Epithelial cell of proximal tubule (primary cell): Measurements from ENCODE around the gene CAMK2N1. TPM values are rescaled to one million over a fixed set of nuclear protein-coding genes. Genes with fewer than 3 reads are reported as not detected.
A peak's percentile ranks its signal among the peaks of the same experiment; 100 is the strongest.

Source experiments
- DNase-seq: peaks from one replicate; pipeline ENCODE4 v3.0.0-alpha.2; 2011; ENCODE audit warnings: low read depth
- H3K4me3 ChIP-seq: 2 replicates; pipeline ENCODE4 v1.5.1; 2011; ENCODE audit warnings: low read depth, mild to moderate bottlenecking, low read length
- total RNA-seq: library from RNA; depleted of rRNA; stranded (reverse); fragments of >200 nt; gene quantifications from 2 replicates; pipeline ENCODE4 v1.2.3, GENCODE V29; 2015
- TF ChIP-seq, protein P1 (sequence below): conservative IDR thresholded peaks from 2 replicates; pipeline ENCODE4 v1.5.1; 2012; ENCODE audit warnings: low read depth, mild to moderate bottlenecking, low read length

Gene CAMK2N1
- total RNA-seq, 1 donor from 2014 or later, result 19.7 TPM

- no peak for DNase-seq
- TF ChIP-seq, protein P1, sequence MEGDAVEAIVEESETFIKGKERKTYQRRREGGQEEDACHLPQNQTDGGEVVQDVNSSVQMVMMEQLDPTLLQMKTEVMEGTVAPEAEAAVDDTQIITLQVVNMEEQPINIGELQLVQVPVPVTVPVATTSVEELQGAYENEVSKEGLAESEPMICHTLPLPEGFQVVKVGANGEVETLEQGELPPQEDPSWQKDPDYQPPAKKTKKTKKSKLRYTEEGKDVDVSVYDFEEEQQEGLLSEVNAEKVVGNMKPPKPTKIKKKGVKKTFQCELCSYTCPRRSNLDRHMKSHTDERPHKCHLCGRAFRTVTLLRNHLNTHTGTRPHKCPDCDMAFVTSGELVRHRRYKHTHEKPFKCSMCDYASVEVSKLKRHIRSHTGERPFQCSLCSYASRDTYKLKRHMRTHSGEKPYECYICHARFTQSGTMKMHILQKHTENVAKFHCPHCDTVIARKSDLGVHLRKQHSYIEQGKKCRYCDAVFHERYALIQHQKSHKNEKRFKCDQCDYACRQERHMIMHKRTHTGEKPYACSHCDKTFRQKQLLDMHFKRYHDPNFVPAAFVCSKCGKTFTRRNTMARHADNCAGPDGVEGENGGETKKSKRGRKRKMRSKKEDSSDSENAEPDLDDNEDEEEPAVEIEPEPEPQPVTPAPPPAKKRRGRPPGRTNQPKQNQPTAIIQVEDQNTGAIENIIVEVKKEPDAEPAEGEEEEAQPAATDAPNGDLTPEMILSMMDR, result no peak
- H3K4me3 ChIP-seq, result peak overlapping the region; percentile 32
These were observed 9.6 kb downstream of the CAMK2N1 start for GRCh38 chr1:20476265-20477038.

DNA sequence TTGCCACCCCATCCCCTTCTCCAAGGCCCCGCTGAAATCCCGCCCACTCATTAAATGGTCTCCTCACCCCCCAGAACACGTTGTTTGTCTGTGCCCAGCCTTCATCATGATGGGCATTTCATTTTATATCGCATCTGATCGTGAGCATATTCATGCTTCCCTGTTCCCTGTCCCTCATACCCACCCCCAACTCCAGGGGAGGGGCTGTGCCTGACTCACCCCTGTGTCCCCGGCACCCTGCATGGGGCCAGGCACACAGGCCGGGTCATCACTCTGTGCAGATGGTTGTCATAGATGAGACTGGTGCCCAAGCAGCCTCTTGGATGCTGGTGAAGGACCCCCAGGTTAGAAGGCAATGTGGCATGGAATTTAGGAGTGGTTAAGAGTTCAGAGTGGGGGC, 11.0 kb downstream of the CAMK2N1 start:
- DNase-seq, result no peak
- no peak overlapping the region for H3K4me3 ChIP-seq
- TF ChIP-seq, protein P1, result no peak

DNA sequence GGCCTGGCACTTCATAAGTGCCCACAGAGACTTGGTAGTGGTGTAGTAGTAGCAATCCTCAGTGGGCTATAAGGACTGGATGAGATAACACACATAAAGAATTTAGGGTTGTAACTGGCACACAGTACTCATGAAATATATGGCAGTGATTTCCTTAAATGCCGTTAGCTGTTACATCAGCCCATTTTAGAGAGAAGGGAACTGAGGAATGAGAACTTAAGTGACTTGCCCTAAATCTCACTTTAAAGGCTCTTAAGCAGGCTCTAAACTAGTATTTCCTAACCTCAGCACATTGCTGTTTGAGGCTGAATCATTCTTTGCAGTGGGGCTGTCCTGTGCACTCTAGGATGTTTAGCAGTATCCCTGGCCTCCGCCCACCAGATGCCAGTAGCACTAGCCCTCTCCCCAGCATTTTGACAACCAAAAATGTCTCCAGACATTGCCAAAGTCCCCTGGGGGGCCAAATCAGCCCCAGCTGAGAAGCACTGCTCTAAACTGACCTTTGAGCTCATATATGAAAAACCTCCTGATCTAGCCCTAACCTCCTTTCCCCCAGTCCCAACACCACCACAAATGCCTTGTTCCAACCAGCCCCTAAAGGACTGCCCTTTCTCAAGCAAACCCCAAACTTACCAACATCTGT, 11.6 kb downstream of the CAMK2N1 start:
- no peak for DNase-seq
- TF ChIP-seq, protein P1, result no peak
- no peak overlapping the region for H3K4me3 ChIP-seq

DNA sequence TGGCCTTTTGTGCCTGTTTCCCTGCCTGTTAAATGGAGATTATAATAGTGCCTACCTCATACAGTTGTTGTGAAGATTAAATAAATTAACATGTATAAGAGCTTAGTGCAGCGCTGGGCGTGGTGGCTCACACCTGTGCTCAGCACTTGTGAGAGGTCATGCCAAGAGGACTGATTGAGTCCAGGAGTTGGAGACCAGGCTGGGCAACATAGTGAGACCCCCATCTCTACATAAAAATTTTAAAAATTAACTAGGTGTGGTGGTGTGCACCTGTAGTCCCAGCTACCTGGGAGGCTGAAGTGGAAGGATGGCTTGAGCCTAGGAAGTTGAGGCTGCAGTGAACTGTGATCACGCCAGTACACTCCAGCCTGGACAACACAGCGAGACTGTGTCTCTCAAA, 12.1 kb downstream of the CAMK2N1 start:
- no peak for DNase-seq
- H3K4me3 ChIP-seq, result no peak overlapping the region
- TF ChIP-seq, protein P1, result no peak

- TF ChIP-seq, protein P1, result no peak
- peak overlapping the region; percentile 24 for H3K4me3 ChIP-seq
- DNase-seq, result no peak
These were observed 12.9 kb downstream of the CAMK2N1 start for GRCh38 chr1:20472860-20473711.

DNA sequence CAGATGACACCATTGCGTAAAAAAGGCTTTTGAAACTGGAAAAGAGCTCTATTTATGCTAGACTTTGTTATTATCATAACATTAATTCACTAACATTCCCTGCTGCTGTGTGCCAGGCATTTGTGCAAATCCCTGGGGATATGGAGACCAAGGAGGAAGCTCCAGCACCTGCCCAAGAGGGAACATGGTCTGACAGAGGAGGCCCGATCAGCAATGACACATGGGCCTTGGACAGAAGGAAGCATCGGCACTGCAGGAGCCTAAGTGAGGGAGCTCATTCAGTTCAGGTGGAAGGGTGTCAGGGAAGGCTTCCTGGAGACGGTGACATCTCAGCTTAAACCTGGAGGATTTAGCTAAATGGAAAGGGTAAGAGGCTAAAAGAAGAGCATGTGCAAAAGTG, 13.9 kb downstream of the CAMK2N1 start:
- TF ChIP-seq, protein P1, result no peak
- H3K4me3 ChIP-seq, result no peak overlapping the region
- no peak for DNase-seq
